Measurements from ENCODE around the gene ERVMER34-1.

The ERVMER34-1 gene

GRCh38 chr4:52744588-52744987, 6.6 kb downstream of the ERVMER34-1 start:
- FAIRE-seq: no peak

GRCh38 chr4:52743444-52744019, 7.7 kb downstream of the ERVMER34-1 start:
- TF ChIP-seq POLR2A (IDR thresholded peaks at IDR 0.05; ENCODE audit: low read depth, low read length): no peak
- FAIRE-seq (no peak), DNase-seq (ENCODE audit: insufficient read length, low spot score) (no peak)

More at GRCh38 chr4:52744588-52744987, 6.6 kb downstream of the ERVMER34-1 start:
- DNase-seq (ENCODE audit: insufficient read length, low spot score): no peak
- no peak for TF ChIP-seq POLR2A (IDR thresholded peaks at IDR 0.05; ENCODE audit: low read depth, low read length)

- no peak for FAIRE-seq
- DNase-seq (ENCODE audit: insufficient read length, low spot score): no peak
- no peak for TF ChIP-seq POLR2A (IDR thresholded peaks at IDR 0.05; ENCODE audit: low read depth, low read length)
These were observed 21.6 kb downstream of the ERVMER34-1 start for GRCh38 chr4:52729586-52729985.

- no peak for TF ChIP-seq POLR2A (IDR thresholded peaks at IDR 0.05; ENCODE audit: low read depth, low read length)
- no peak for FAIRE-seq
- DNase-seq (ENCODE audit: insufficient read length, low spot score): no peak
These were observed 22.5 kb downstream of the ERVMER34-1 start for GRCh38 chr4:52728691-52729240.

- DNase-seq (ENCODE audit: insufficient read length, low spot score): no peak
- TF ChIP-seq POLR2A (IDR thresholded peaks at IDR 0.05; ENCODE audit: low read depth, low read length): no peak
- FAIRE-seq: no peak
These were observed 24.2 kb downstream of the ERVMER34-1 start for GRCh38 chr4:52726826-52727580.

GRCh38 chr4:52721968-52722815, 29.0 kb downstream of the ERVMER34-1 start:
- TF ChIP-seq POLR2A (IDR thresholded peaks at IDR 0.05; ENCODE audit: low read depth, low read length): peak; percentile 87
- DNase-seq (ENCODE audit: insufficient read length, low spot score) (peak; percentile 70), FAIRE-seq (peak; percentile 86)

- no peak for FAIRE-seq
- no peak for TF ChIP-seq POLR2A (IDR thresholded peaks at IDR 0.05; ENCODE audit: low read depth, low read length)
- no peak for DNase-seq (ENCODE audit: insufficient read length, low spot score)
These were observed 33.1 kb downstream of the ERVMER34-1 start for GRCh38 chr4:52718123-52718522.

- FAIRE-seq: no peak
- no peak for DNase-seq (ENCODE audit: insufficient read length, low spot score)
- TF ChIP-seq POLR2A (IDR thresholded peaks at IDR 0.05; ENCODE audit: low read depth, low read length): no peak
These were observed 34.7 kb downstream of the ERVMER34-1 start for GRCh38 chr4:52716364-52717151.

- no peak for TF ChIP-seq POLR2A (IDR thresholded peaks at IDR 0.05; ENCODE audit: low read depth, low read length)
- DNase-seq (ENCODE audit: insufficient read length, low spot score) (no peak), FAIRE-seq (no peak)
These were observed 35.3 kb downstream of the ERVMER34-1 start for GRCh38 chr4:52715914-52716313.

- FAIRE-seq: no peak
These were observed 35.8 kb downstream of the ERVMER34-1 start for GRCh38 chr4:52715255-52715897.

GRCh38 chr4:52714597-52715254, 36.5 kb downstream of the ERVMER34-1 start:
- no peak for FAIRE-seq

More at GRCh38 chr4:52715255-52715897, 35.8 kb downstream of the ERVMER34-1 start:
- no peak for DNase-seq (ENCODE audit: insufficient read length, low spot score)
- no peak for TF ChIP-seq POLR2A (IDR thresholded peaks at IDR 0.05; ENCODE audit: low read depth, low read length)

GRCh38 chr4:52713456-52713937, 37.7 kb downstream of the ERVMER34-1 start:
- no peak for DNase-seq (ENCODE audit: insufficient read length, low spot score)
- no peak for TF ChIP-seq POLR2A (IDR thresholded peaks at IDR 0.05; ENCODE audit: low read depth, low read length)
- no peak for FAIRE-seq

More at GRCh38 chr4:52714597-52715254, 36.5 kb downstream of the ERVMER34-1 start:
- no peak for TF ChIP-seq POLR2A (IDR thresholded peaks at IDR 0.05; ENCODE audit: low read depth, low read length)
- no peak for DNase-seq (ENCODE audit: insufficient read length, low spot score)
